ENCODE results near the gene ALAS1.

ALAS1 gene

GRCh38 chr3:52221141-52221562, 23.2 kb downstream of the ALAS1 start:
- H3K9ac ChIP-seq (ENCODE audit: low read length): no peak overlapping the region
- H3K27ac ChIP-seq (ENCODE audit: low read depth, low read length): no peak overlapping the region
- no peaks in the 10 kb centered on the region for H3K36me3 ChIP-seq (ENCODE audit: control insufficient read depth, insufficient read depth, low read length)
- no peaks in the 10 kb centered on the region for H3K27me3 ChIP-seq (ENCODE audit: control insufficient read depth, insufficient read depth, low read length)
- no peak overlapping the region for H3K4me3 ChIP-seq (ENCODE audit: low read length)
- peaks cover 7% of the 10 kb centered on the region for H3K4me1 ChIP-seq (ENCODE audit: control insufficient read depth, insufficient read depth, low read length)

DNA sequence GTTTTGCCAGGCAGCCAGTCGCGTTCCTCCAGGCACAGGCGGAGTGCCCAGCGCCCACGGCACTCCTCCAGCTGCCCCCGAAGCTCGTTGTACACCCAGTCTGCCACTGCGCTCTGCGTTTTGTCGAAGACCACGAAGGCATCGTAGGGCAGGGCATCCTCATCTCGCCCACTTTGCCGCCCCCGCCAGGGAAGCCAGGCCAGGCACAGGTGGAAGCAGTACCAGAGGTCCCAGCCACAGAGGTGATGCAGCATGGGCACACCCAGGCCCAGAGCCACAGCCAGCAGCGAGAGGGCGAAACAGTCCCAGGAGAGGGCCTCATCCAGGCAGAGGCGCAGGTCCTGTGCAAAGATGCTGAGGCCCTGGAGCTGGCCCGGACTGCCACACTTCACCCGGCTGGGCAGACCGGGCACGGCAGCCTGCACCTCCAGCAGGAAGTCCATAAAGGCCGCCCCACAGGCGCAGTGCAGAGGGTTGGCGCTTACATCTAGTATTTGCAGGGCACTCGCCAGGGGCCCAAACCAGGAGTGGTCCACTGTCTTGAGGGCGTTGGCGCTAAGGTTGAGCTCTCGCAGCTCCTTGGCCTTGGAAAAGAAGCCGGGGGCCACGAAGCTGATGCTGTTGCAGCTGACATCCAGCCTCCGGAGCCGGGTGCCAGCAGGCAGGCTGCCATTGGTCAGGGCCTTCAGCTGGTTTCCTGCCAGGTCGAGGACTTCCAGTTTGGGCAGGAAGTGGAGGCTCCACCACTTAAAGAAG, 23.8 kb downstream of the ALAS1 start:
- Histone ChIP-seq H3K4me3 (ENCODE audit: low read length) (no peak overlapping the region), H3K36me3 (ENCODE audit: control insufficient read depth, insufficient read depth, low read length) (no peaks in the 10 kb centered on the region), H3K9ac (ENCODE audit: low read length) (no peak overlapping the region)

GRCh38 chr3:52222319-52223221, 24.6 kb downstream of the ALAS1 start:
- no peaks in the 10 kb centered on the region for H3K4me1 ChIP-seq (ENCODE audit: control insufficient read depth, insufficient read depth, low read length)
- no peak overlapping the region for H3K27ac ChIP-seq (ENCODE audit: low read depth, low read length)
- H3K27me3 ChIP-seq (ENCODE audit: control insufficient read depth, insufficient read depth, low read length): no peaks in the 10 kb centered on the region
- no peak overlapping the region for H3K4me3 ChIP-seq (ENCODE audit: low read length)
- H3K36me3 ChIP-seq (ENCODE audit: control insufficient read depth, insufficient read depth, low read length): no peaks in the 10 kb centered on the region
- H3K9ac ChIP-seq (ENCODE audit: low read length): no peak overlapping the region

More for the DNA sequence above, 23.8 kb downstream of the ALAS1 start:
- no peak overlapping the region for H3K27ac ChIP-seq (ENCODE audit: low read depth, low read length)
- no peaks in the 10 kb centered on the region for H3K27me3 ChIP-seq (ENCODE audit: control insufficient read depth, insufficient read depth, low read length)
- peaks cover 3% of the 10 kb centered on the region for H3K4me1 ChIP-seq (ENCODE audit: control insufficient read depth, insufficient read depth, low read length)

- H3K4me3 ChIP-seq (ENCODE audit: low read length): no peak overlapping the region
- H3K27ac ChIP-seq (ENCODE audit: low read depth, low read length): no peak overlapping the region
- no peak overlapping the region for H3K9ac ChIP-seq (ENCODE audit: low read length)
- H3K27me3 ChIP-seq (ENCODE audit: control insufficient read depth, insufficient read depth, low read length): no peaks in the 10 kb centered on the region
- H3K4me1 ChIP-seq (ENCODE audit: control insufficient read depth, insufficient read depth, low read length): no peaks in the 10 kb centered on the region
- H3K36me3 ChIP-seq (ENCODE audit: control insufficient read depth, insufficient read depth, low read length): no peaks in the 10 kb centered on the region
Measured at GRCh38 chr3:52223449-52224408, 25.8 kb downstream of the ALAS1 start.

- H3K9ac ChIP-seq (ENCODE audit: low read length): no peak within 1 kb of the TSS
- H3K27ac ChIP-seq (ENCODE audit: low read depth, low read length): no peak within 1 kb of the TSS
- H3K4me1 ChIP-seq (ENCODE audit: control insufficient read depth, insufficient read depth, low read length): no peaks in the 10 kb centered on the region
- no peak within 1 kb of the TSS for H3K4me3 ChIP-seq (ENCODE audit: low read length)
- no peaks in the 10 kb centered on the region for H3K27me3 ChIP-seq (ENCODE audit: control insufficient read depth, insufficient read depth, low read length)
- H3K36me3 ChIP-seq (ENCODE audit: control insufficient read depth, insufficient read depth, low read length): peaks cover 19% of the 10 kb centered on the region
Measured at GRCh38 chr3:52225452-52226228, 27.7 kb downstream of the ALAS1 start, which contains the start of gene TLR9. Gene TLR9 (minus strand): TSS chr3:52225645. CDS start chr3:52225529, 116 bp downstream.

DNA sequence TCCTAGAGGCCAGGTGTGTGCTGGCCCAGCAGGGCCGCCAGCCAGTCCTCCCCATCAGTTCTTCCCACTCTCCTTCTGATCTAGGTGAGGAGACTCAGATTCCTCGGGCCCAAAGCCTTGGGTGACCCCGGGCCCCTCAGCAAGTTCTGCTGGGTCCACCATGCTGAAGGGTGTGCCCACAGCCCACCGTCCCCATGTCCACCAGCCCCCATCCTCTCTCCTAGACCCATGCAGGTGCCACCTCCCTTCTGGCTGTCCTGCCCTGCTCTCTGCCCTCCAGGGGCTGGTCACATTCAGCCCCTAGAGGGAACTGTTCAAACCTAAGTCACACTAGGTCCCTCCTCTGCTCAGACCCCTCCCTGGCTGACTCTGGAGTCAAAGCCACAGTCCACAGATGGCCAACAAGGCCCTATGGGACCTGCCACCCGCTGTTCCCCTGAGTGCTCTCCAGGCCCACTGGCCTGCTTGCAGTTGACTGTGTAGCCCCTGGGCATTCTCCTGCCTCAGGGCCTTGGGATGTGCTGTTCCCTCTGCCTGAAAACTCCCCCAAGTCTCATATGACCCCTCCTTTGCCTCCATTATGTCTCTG, 28.4 kb downstream of the ALAS1 start:
- no peaks in the 10 kb centered on the region for H3K4me1 ChIP-seq (ENCODE audit: control insufficient read depth, insufficient read depth, low read length)
- no peak overlapping the region for H3K4me3 ChIP-seq (ENCODE audit: low read length)
- no peak overlapping the region for H3K27ac ChIP-seq (ENCODE audit: low read depth, low read length)
- peaks cover 24% of the 10 kb centered on the region for H3K36me3 ChIP-seq (ENCODE audit: control insufficient read depth, insufficient read depth, low read length)
- H3K9ac ChIP-seq (ENCODE audit: low read length): no peak overlapping the region
- no peaks in the 10 kb centered on the region for H3K27me3 ChIP-seq (ENCODE audit: control insufficient read depth, insufficient read depth, low read length)

DNA sequence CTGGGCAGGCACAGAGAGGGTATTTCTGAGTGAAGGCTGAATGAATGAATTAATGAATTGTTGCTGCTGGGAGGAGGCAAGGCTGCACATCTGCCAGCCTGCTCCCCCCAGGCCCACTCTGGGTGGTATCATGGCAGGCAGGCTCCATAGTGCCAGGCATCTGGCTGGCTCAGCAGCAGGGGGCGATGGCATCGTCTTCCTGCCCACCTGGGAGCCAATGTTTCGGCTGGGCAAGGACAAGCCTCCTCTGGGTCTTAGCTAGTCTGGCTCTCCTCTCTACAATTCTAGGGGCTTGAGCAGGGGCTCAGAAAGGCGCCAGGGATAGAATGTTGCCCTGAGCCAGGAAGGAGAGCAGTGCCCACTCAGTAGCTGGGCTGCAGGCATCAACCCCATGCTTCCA, 29.2 kb downstream of the ALAS1 start:
- Histone ChIP-seq H3K4me3 (ENCODE audit: low read length) (no peak overlapping the region), H3K4me1 (ENCODE audit: control insufficient read depth, insufficient read depth, low read length) (no peaks in the 10 kb centered on the region), H3K9ac (ENCODE audit: low read length) (no peak overlapping the region), H3K27ac (ENCODE audit: low read depth, low read length) (no peak overlapping the region), H3K27me3 (ENCODE audit: control insufficient read depth, insufficient read depth, low read length) (no peaks in the 10 kb centered on the region), H3K36me3 (ENCODE audit: control insufficient read depth, insufficient read depth, low read length) (peaks cover 28% of the 10 kb centered on the region)

GRCh38 chr3:52227766-52228165, 29.8 kb downstream of the ALAS1 start:
- Histone ChIP-seq H3K4me3 (ENCODE audit: low read length) (no peak overlapping the region), H3K27ac (ENCODE audit: low read depth, low read length) (no peak overlapping the region), H3K36me3 (ENCODE audit: control insufficient read depth, insufficient read depth, low read length) (peaks cover 28% of the 10 kb centered on the region), H3K27me3 (ENCODE audit: control insufficient read depth, insufficient read depth, low read length) (no peaks in the 10 kb centered on the region), H3K9ac (ENCODE audit: low read length) (no peak overlapping the region), H3K4me1 (ENCODE audit: control insufficient read depth, insufficient read depth, low read length) (no peaks in the 10 kb centered on the region)

GRCh38 chr3:52228266-52228665, 30.3 kb downstream of the ALAS1 start:
- Histone ChIP-seq H3K27ac (ENCODE audit: low read depth, low read length) (no peak overlapping the region), H3K4me3 (ENCODE audit: low read length) (no peak overlapping the region), H3K27me3 (ENCODE audit: control insufficient read depth, insufficient read depth, low read length) (no peaks in the 10 kb centered on the region), H3K36me3 (ENCODE audit: control insufficient read depth, insufficient read depth, low read length) (peaks cover 28% of the 10 kb centered on the region), H3K9ac (ENCODE audit: low read length) (no peak overlapping the region), H3K4me1 (ENCODE audit: control insufficient read depth, insufficient read depth, low read length) (no peaks in the 10 kb centered on the region)

GRCh38 chr3:52228751-52229291, 30.9 kb downstream of the ALAS1 start:
- Histone ChIP-seq H3K4me3 (ENCODE audit: low read length) (no peak overlapping the region), H3K27ac (ENCODE audit: low read depth, low read length) (no peak overlapping the region), H3K9ac (ENCODE audit: low read length) (no peak overlapping the region), H3K4me1 (ENCODE audit: control insufficient read depth, insufficient read depth, low read length) (no peaks in the 10 kb centered on the region), H3K36me3 (ENCODE audit: control insufficient read depth, insufficient read depth, low read length) (peaks cover 28% of the 10 kb centered on the region), H3K27me3 (ENCODE audit: control insufficient read depth, insufficient read depth, low read length) (no peaks in the 10 kb centered on the region)

- Histone ChIP-seq H3K27ac (ENCODE audit: low read depth, low read length) (no peak overlapping the region), H3K4me3 (ENCODE audit: low read length) (no peak overlapping the region), H3K4me1 (ENCODE audit: control insufficient read depth, insufficient read depth, low read length) (no peaks in the 10 kb centered on the region), H3K9ac (ENCODE audit: low read length) (no peak overlapping the region), H3K27me3 (ENCODE audit: control insufficient read depth, insufficient read depth, low read length) (no peaks in the 10 kb centered on the region), H3K36me3 (ENCODE audit: control insufficient read depth, insufficient read depth, low read length) (peaks cover 34% of the 10 kb centered on the region)
Measured at GRCh38 chr3:52229656-52230055, 31.7 kb downstream of the ALAS1 start.
